HS-27A (cell line): ENCODE results near the gene ARL6IP6.
"Not testable (repeated sequence)": the region's sequence is repeated elsewhere in the genome, so short reads cannot be mapped to it uniquely, and the experiment has no call there.

ENCODE experiments used
- DNase-seq: peaks from one replicate; pipeline ENCODE4 v3.0.0-alpha.2; 2012; ENCODE audit warnings: low read depth, missing footprints

The ARL6IP6 gene

DNA sequence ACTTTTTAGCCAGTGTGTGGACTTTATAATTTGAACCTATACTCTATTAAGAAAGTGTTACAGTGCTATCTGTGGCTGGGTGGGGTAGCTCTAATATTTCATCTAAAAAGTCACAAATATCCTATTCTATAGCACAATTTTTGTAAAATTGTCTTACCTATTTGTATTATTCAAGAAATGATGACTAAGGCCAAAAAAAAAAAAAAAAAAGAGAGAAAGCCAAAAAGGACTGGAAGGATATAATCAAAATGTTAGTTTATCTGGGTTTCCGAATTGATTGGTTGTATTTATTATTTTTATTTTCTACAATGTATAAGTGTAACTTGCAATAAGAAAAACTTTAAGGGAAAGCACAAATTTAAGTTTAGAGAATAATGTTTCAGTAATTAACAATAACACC, 5.5 kb downstream of the ARL6IP6 start:
- DNase-seq = no peak

DNA sequence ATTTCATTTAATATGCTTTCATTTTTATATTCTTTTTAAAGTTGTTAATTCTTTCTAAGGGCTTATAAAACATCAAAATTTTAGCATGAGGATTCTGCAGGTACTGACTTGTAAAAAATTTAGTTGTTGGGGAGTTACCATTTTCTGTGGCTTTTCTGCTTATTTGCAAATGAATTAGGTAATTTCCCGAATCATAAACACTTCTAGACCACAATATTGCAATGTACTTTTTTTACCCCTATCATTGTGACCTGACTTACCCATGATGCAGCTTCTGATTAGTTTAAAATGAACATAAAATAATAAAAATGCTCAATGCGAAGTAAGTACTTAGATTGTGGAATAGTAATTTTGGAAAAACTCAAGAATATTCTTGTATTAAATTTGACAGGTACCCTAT, 11.4 kb downstream of the ARL6IP6 start:
- DNase-seq = no peak

DNA sequence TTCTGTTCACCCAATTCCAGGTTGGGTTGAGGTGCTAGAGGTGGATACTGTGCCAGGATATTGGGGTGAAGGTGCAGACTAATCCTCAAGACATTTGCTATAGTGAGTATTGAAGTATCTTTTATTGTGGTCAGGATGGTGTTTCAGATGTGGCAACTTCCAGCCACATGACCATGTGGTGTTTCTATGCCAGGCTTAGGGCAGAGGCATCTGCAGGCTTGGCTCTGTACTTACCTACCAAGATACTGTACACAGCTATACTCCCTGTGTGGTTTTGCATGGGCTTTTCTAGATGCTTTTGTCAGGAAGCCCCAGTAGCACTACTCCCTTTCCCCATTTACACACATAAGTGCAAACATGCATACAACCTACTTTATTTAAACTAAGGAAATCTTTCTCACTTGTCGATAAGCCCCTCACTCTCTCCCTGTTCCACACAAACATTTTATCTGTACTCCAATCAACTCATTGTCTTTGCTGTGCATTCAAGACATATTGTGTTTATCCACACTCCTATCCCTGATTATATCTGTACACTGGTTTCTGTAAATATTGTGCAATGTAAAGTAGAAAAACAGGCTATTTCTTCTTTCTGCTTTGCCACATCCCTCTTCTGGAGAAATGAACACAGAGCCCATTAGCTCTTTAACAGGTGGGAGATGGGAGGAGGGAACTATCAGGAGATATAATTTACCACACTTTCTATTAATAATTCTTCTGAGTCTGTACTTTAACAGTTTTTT, 12.3 kb downstream of the ARL6IP6 start:
- no peak for DNase-seq

- DNase-seq = not testable (repeated sequence)
These were observed 19.1 kb downstream of the ARL6IP6 start for GRCh38 chr2:152737509-152737908.

DNA sequence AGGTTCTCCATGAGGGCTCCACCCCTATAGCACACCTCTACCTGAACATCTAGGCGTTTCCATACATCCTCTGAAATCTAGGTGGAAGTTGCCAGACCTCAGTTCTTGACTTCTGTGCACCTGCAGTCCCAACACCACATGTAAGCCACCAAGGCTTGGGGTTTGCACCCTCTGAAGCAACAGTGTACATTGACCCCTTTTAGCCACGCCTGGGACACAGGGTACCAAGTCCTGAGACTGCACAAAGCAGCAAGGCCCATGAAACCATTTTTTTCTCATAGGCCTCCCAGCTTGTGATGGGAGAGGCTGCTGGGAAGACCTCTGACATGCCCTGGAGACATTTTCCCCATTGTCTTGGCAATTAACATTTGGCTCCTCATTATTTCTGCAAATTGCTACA, 20.0 kb downstream of the ARL6IP6 start:
- DNase-seq = no peak

GRCh38 chr2:152739705-152740104, 21.3 kb downstream of the ARL6IP6 start:
- not testable (repeated sequence) for DNase-seq

GRCh38 chr2:152740743-152741328, 22.4 kb downstream of the ARL6IP6 start:
- no peak for DNase-seq

DNA sequence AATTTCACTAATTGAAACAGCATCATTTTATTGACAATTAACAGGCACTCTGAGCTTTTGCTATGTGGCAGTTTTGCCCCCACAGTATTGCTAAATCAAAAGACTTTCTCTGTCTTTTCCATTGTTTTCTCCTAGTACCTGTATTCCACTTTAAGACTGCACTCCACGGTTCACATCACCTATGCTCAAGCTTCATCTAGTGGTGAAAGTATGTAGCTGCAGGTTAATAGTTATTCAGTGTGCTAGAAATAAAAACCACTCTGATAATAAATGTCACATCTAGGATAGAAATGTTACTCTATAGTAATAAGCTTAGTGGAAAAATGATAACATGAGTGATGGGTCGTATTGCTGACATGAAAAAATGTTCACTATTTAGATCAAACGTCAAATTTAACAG, 24.6 kb downstream of the ARL6IP6 start:
- DNase-seq = no peak

GRCh38 chr2:152747751-152748150, 29.3 kb downstream of the ARL6IP6 start:
- DNase-seq = peak; percentile 31

DNA sequence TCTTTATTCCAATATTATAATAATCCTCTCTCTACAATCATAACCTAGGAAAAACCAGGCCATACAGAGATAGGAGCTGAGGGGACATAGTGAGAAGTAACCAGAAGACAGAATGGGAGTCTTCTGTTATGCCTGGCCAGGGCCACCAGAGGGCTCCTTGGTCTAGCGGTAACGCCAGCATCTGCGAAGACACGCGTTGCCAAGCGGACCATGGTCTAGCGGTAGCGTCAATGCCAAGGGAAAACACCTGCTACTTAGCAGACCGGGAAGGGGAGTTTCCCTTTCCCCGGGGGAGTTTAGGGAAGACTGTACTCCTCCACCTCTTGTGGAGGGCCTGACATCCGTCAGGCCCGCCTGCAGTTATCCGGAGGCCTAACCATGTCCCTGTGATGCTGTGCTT, 36.6 kb downstream of the ARL6IP6 start:
- no peak for DNase-seq

GRCh38 chr2:152759290-152760072, 41.1 kb downstream of the ARL6IP6 start:
- no peak for DNase-seq

GRCh38 chr2:152761214-152761613, 42.8 kb downstream of the ARL6IP6 start:
- no peak for DNase-seq

- no peak for DNase-seq
These were observed 43.8 kb downstream of the ARL6IP6 start for GRCh38 chr2:152762202-152762601.

DNA sequence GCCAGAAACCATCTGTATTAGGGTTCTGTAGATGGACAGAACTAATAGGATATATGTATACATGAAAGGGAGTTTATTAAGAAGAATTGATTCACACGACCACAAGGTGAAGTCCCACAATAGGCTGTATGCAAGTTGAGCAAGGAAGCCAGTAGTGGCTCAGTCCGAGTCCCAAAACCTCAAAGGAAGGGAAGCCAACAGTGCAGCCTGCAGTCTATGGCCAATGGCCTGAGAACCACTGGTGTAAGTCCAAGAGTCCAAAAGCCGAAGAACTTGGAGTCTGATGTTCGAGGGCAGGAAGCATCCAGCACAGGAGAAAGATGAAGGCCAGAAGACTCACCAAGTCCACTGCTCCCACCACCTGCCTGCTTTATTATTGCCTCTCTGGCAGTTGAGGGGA, 44.8 kb downstream of the ARL6IP6 start:
- DNase-seq = not testable (repeated sequence)

GRCh38 chr2:152763651-152764050, 45.2 kb downstream of the ARL6IP6 start:
- DNase-seq = no peak

DNA sequence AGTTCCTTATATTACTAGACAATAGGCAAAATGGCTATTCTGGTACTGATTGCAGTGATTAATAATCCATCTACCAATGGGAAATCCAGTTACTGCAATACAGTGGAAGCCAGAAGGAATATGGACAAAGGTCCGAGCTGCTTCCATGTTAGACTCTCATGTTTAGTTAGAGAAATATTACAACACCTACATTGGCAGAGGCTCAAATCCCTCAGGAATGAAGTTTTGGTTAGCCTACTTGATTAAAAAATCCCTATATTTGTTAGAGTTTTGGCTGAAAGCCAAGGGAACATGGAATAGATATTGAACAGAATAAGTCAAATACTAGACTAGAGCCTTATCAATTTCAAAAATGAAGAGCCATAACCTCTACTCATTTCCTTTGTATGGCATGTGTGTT, 48.5 kb downstream of the ARL6IP6 start:
- DNase-seq = no peak

GRCh38 chr2:152781175-152781574, 62.8 kb downstream of the ARL6IP6 start:
- no peak for DNase-seq

GRCh38 chr2:152782171-152782570, 63.8 kb downstream of the ARL6IP6 start:
- DNase-seq = no peak

GRCh38 chr2:152790883-152791282, 72.5 kb downstream of the ARL6IP6 start:
- no peak for DNase-seq

- no peak for DNase-seq
These were observed 73.6 kb downstream of the ARL6IP6 start for GRCh38 chr2:152791979-152792378.

GRCh38 chr2:152792974-152793373, 74.6 kb downstream of the ARL6IP6 start:
- DNase-seq = no peak

DNA sequence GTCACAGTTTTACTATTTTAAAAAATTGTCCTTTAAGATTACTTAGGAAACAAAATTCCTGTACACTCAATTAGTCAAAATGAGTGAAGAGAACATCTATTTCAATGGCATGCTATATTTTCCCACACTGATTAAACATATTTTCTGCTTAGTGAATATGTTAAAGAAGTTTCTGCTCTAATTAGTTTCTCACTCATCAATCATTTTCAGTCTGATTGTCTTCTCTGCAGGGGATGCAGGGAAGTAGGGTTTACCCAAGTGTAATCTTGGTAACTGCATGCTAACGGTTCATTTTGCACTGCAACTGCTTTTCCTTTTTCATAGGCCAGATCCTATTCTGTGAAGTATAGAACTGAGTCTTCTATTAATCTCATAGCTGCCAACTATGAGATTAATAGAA, 78.5 kb downstream of the ARL6IP6 start:
- DNase-seq = no peak
